GM12878 (cell line): ENCODE data around the gene RFPL2. TPM values are rescaled to one million over a fixed set of nuclear protein-coding genes. Genes with fewer than 3 reads are reported as not detected.
"Not testable (repeated sequence)": the region's sequence is repeated elsewhere in the genome, so short reads cannot be mapped to it uniquely, and the experiment has no call there.

ENCODE experiments used
- ATAC-seq: fragments of 200-7000 bp; cut with Tn5 transposase; 3 replicates; pipeline ENCODE4 v1.9.1; 2020; ENCODE audit warnings: mild to moderate bottlenecking, moderate library complexity
- BruUV-seq: library from RNA; stranded (reverse); fragments of 400-500 nt; replicated peaks from 2 replicates; lab custom pipeline; 2021; lab: Mats Ljungman, UMichigan
- CTCF ChIA-PET: fragments of 300-600 bp; sonication (Branson Sonifier 250); formaldehyde crosslinking; extraction: SDS; loops from one replicate; lab custom pipeline; 2021; ENCODE audit warnings: inconsistent platforms; lab: Yijun Ruan, JAX
- POLR2A ChIA-PET: fragments of 350-600 bp; formaldehyde crosslinking; extraction: SDS; loops from one replicate; lab custom pipeline; 2021; ENCODE audit warnings: inconsistent platforms; lab: Charles Lee
- RAD21 ChIA-PET: fragments of 300-600 bp; sonication (Branson Sonifier 250); formaldehyde crosslinking; loops from one replicate; lab custom pipeline; 2023; ENCODE audit warnings: antibody characterized with exemption; ENCODE audit not compliant: unreplicated experiment; lab: Charles Lee
- SMC1A ChIA-PET: fragments of 300-600 bp; sonication (Branson Sonifier 250); formaldehyde crosslinking; loops from one replicate; lab custom pipeline; 2023; ENCODE audit not compliant: unreplicated experiment, uncharacterized antibody; lab: Charles Lee
- DNase-seq: peaks from one replicate; pipeline ENCODE4 v3.0.0-alpha.2; 2011; ENCODE audit warnings: low read depth, low spot score
- FAIRE-seq: peaks from 3 replicates; lab custom pipeline; 2011; peaks lifted over from hg19 to GRCh38; lab: Jason Lieb, UNC
- H2AFZ ChIP-seq: 2 replicates; pipeline ENCODE4 v1.6.0; 2011; ENCODE audit warnings: low read depth, low read length, control low read depth; ENCODE audit not compliant: control insufficient read depth
- H3K27ac ChIP-seq: 2 replicates; pipeline ENCODE4 v1.5.1; 2011; ENCODE audit warnings: control low read depth; ENCODE audit not compliant: control insufficient read depth, insufficient read depth
- H3K27me3 ChIP-seq, 2 experiments: replicated peaks in 1 of 2; 2 replicates each; pipeline versions ENCODE4 v1.6.0 to v1.6.1; 2011; ENCODE audit warnings: low read length in 1 of 2; ENCODE audit not compliant: control insufficient read depth in 2 of 2, insufficient read depth in 2 of 2
- H3K36me3 ChIP-seq, 2 experiments: 2 replicates each; pipeline ENCODE4 v1.5.1; 2011; ENCODE audit warnings: low read length in 1 of 2; ENCODE audit not compliant: control insufficient read depth in 2 of 2, insufficient read depth in 2 of 2
- H3K4me1 ChIP-seq: 2 replicates; pipeline ENCODE4 v1.6.1; 2011; ENCODE audit warnings: mild to moderate bottlenecking, low read length, moderate library complexity, mixed read lengths; ENCODE audit not compliant: control insufficient read depth, insufficient read depth
- H3K4me2 ChIP-seq: 2 replicates; pipeline ENCODE4 v1.6.0; 2011; ENCODE audit warnings: control low read depth; ENCODE audit not compliant: control insufficient read depth, insufficient read depth
- H3K4me3 ChIP-seq: fragments of 200-600 bp; sonication (generic); 2 replicates; pipeline ENCODE4 v1.5.1; 2016
- H3K79me2 ChIP-seq: 2 replicates; pipeline ENCODE4 v1.6.0; 2011; ENCODE audit warnings: low read length; ENCODE audit not compliant: control insufficient read depth, insufficient read depth
- H3K9ac ChIP-seq: 2 replicates; pipeline ENCODE4 v1.8.0; 2011; ENCODE audit warnings: low read length, control low read depth, mixed read lengths; ENCODE audit not compliant: control insufficient read depth, insufficient read depth
- H3K9me3 ChIP-seq: replicated peaks from 3 replicates; pipeline ENCODE4 v1.5.1; 2011; ENCODE audit warnings: mild to moderate bottlenecking, low read length; ENCODE audit not compliant: control insufficient read depth, insufficient read depth
- H4K20me1 ChIP-seq: 2 replicates; pipeline ENCODE4 v1.6.0; 2011; ENCODE audit not compliant: control insufficient read depth, insufficient read depth
- CTCF ChIP-seq, 3 experiments: IDR thresholded peaks in 2 of 3; conservative IDR thresholded peaks in 1 of 3; 2 replicates each; pipeline ENCODE4 v1.5.1; 2011; ENCODE audit warnings: low read depth in 3 of 3, low read length in 3 of 3, mild to moderate bottlenecking in 3 of 3, control low read depth in 2 of 3, moderate library complexity in 2 of 3, inconsistent platforms in 1 of 3, mixed read lengths in 1 of 3; ENCODE audit not compliant: control insufficient read depth in 2 of 3, insufficient read depth in 1 of 3; ENCODE audit errors: extremely low read depth in 1 of 3
- IRF5 ChIP-seq: fragments of 450-650 bp; IDR thresholded peaks from 2 replicates; pipeline ENCODE4 v1.6.1; 2017; ENCODE audit warnings: borderline replicate concordance
- ZNF592 ChIP-seq: fragments of 450-650 bp; IDR thresholded peaks from 2 replicates; pipeline ENCODE4 v1.6.1; 2017; ENCODE audit warnings: mild to moderate bottlenecking, moderate library complexity
- WGBS: methylation state at CpG from one replicate; pipeline ENCODE4 v1.1.6; 2016; ENCODE audit warnings: low lambda C conversion rate; ENCODE audit not compliant: insufficient replicate concordance, insufficient coverage; ENCODE audit errors: missing lambda C conversion rate; 5-methylcytosine and 5-hydroxymethylcytosine counted together
- in situ Hi-C: fragments of 300-500 bp; cut with MboI; formaldehyde crosslinking; loops from 9 replicates; pipeline ENCODE4 v1.14.3; 2018; ENCODE audit warnings: mixed read lengths
- intact Hi-C: fragments of 100-400 bp; cut with micrococcal nuclease; formaldehyde crosslinking; loops from one replicate; pipeline ENCODE4 v1.14.2; 2022; ENCODE audit not compliant: unreplicated experiment
- polyA plus RNA-seq, 11 experiments: library from polyadenylated mRNA; depleted of rRNA in 4 of 11; unstranded in 6 of 11; stranded (reverse) in 5 of 11; fragments of >200 nt; fragmentation: Nextera tagmentation in 4 of 11; fragmentation: Illumina TruSeq in 1 of 11; extraction: Ambion mirVana in 4 of 11; extraction: Trizol in 1 of 11; gene quantifications; 1 replicate in 1 of 11; 2 replicates in 10 of 11; pipeline versions ENCODE4 v1.2.1 to v1.2.3, GENCODE V29; 2011 to 2016; ENCODE audit warnings: inconsistent platforms in 2 of 11, missing spikeins in 2 of 11, low read depth in 1 of 11
- small RNA-seq: library from RNA; depleted of rRNA; stranded (forward); fragments of <200 nt; gene quantifications from one replicate; pipeline ENCODE3, GENCODE V24; 2014
- total RNA-seq, 4 experiments: library from RNA; depleted of rRNA in 3 of 4; stranded (reverse); fragments of >200 nt in 3 of 4; fragmentation: Illumina TruSeq in 1 of 4; extraction: Trizol in 1 of 4; gene quantifications; 2 replicates each; pipeline versions ENCODE4 v1.2.1 to v1.2.3, GENCODE V29; 2013 to 2021

RFPL2 gene
- total and polyA plus RNA-seq, 10 of the 15 experiments (the other 5 are each of a cell fraction or from before 2014, with no cell fraction given) = not detected

DNA sequence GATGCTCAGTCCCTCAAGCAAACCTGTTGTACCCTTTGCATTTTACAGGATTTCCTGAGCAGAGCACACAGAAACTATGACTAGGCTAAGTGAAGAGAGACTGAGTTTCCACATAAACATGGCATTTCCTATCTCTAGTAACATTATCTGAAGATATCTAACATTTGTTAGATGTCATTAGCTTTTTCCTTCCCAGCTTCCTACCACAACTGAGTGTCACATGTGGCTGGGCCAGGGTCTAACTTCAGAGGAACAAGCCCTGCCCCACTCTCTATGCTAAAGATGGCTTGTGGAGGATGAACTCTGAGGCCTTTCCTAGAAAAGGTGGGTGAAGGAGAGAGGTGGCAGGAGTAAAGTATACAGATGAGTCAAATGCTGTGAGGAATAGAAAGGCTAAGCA, 62.3 kb downstream of the RFPL2 start (continued):
- TF ChIP-seq ZNF592 = no peak
- no peak for TF ChIP-seq IRF5

- H3K9ac ChIP-seq, H3K79me2 ChIP-seq, H3K27ac ChIP-seq, BruUV-seq, H3K4me2 ChIP-seq, H3K27me3 ChIP-seq, H3K9me3 ChIP-seq, POLR2A ChIA-PET, DNase-seq, H3K4me3 ChIP-seq, in situ Hi-C loops, intact Hi-C loops, H3K4me1 ChIP-seq, H2AFZ ChIP-seq, H3K36me3 ChIP-seq, RAD21 ChIA-PET, H4K20me1 ChIP-seq: not testable (repeated sequence)
- ChIA-PET CTCF (interaction anchor here (0.6 to 2.0 kb wide), 4 partner anchors 226 to 346 kb away, joined by 3 to 5 read pairs (median 4); no protein-coding TSS in a partner anchor), SMC1A (interaction anchor here (1.1 kb wide), 1 partner anchor 271 kb away, joined by 3 read pairs; no protein-coding TSS in a partner anchor)
- ATAC-seq = peak; percentile 88
- peak; percentile 10 to 38 (median 19); a peak in 2 of 6 replicates for TF ChIP-seq CTCF (IDR thresholded peaks at IDR 0.05 in 2 of 3, conservative IDR thresholded peaks at IDR 0.05 in 1 of 3; ENCODE audit: control insufficient read depth in 2 of 3, extremely low read depth in 1 of 3, insufficient read depth in 1 of 3, low read depth in 3 of 3, low read length in 3 of 3)
- WGBS = 32% methylated on average over 6 of the region's 6 CpGs
- peak; percentile 49 for FAIRE-seq
Measured at GRCh38 chr22:32140688-32141087, 64.2 kb downstream of the RFPL2 start.

Small RNA genes lying within 50 kb of the gene (small RNA-seq; reads per million reads assigned to genes)
- gene RF02171 = not detected

Other genes starting within 250 kb of the RFPL2 start
- not detected in 2 replicates for gene SLC5A1, start 161.8 kb downstream of the RFPL2 start, total RNA-seq (2014; rRNA removed)
- not detected in 2 replicates for gene SLC5A1, start 161.8 kb downstream of the RFPL2 start, total RNA-seq (2014; rRNA removed; fragmentation: Illumina TruSeq; extraction: Trizol)
- not detected in 2 replicates for gene SLC5A1, start 161.8 kb downstream of the RFPL2 start, total RNA-seq (2021)
- not detected in 2 replicates for gene SLC5A1, start 161.8 kb downstream of the RFPL2 start, polyA plus RNA-seq (2011; rRNA removed)
- not detected in 2 replicates for gene SLC5A1, start 161.8 kb downstream of the RFPL2 start, polyA plus RNA-seq (2014; fragmentation: Illumina TruSeq; extraction: Trizol)
- not detected for gene SLC5A1, start 161.8 kb downstream of the RFPL2 start, polyA plus RNA-seq (2014; fragmentation: Nextera tagmentation; extraction: Ambion mirVana)
- gene SLC5A1, start 161.8 kb downstream of the RFPL2 start, polyA plus RNA-seq (2014; rRNA removed) = 0.01 TPM in 1 of 2 replicates, not detected in the other
- gene SLC5A1, start 161.8 kb downstream of the RFPL2 start, polyA plus RNA-seq (2016; fragmentation: Nextera tagmentation; extraction: Ambion mirVana) = not detected
- gene C22orf42, start 45.8 kb downstream of the RFPL2 start, total RNA-seq (2014; rRNA removed) = not detected in 2 replicates
- not detected in 2 replicates for gene C22orf42, start 45.8 kb downstream of the RFPL2 start, total RNA-seq (2014; rRNA removed; fragmentation: Illumina TruSeq; extraction: Trizol)
- not detected in 2 replicates for gene C22orf42, start 45.8 kb downstream of the RFPL2 start, total RNA-seq (2021)
- gene C22orf42, start 45.8 kb downstream of the RFPL2 start, polyA plus RNA-seq (2011; rRNA removed) = not detected in 2 replicates
- gene C22orf42, start 45.8 kb downstream of the RFPL2 start, polyA plus RNA-seq (2014; fragmentation: Illumina TruSeq; extraction: Trizol) = not detected in 2 replicates
- gene C22orf42, start 45.8 kb downstream of the RFPL2 start, polyA plus RNA-seq (2014; fragmentation: Nextera tagmentation; extraction: Ambion mirVana) = not detected
- not detected in 2 replicates for gene C22orf42, start 45.8 kb downstream of the RFPL2 start, polyA plus RNA-seq (2014; rRNA removed)
- gene C22orf42, start 45.8 kb downstream of the RFPL2 start, polyA plus RNA-seq (2016; fragmentation: Nextera tagmentation; extraction: Ambion mirVana) = not detected
- not detected in 2 replicates for gene SLC5A4, start 50.3 kb upstream of the RFPL2 start, total RNA-seq (2014; rRNA removed)
- not detected in 2 replicates for gene SLC5A4, start 50.3 kb upstream of the RFPL2 start, total RNA-seq (2014; rRNA removed; fragmentation: Illumina TruSeq; extraction: Trizol)
- not detected in 2 replicates for gene SLC5A4, start 50.3 kb upstream of the RFPL2 start, total RNA-seq (2021)
- gene SLC5A4, start 50.3 kb upstream of the RFPL2 start, polyA plus RNA-seq (2011; rRNA removed) = not detected in 2 replicates
- not detected in 2 replicates for gene SLC5A4, start 50.3 kb upstream of the RFPL2 start, polyA plus RNA-seq (2014; fragmentation: Illumina TruSeq; extraction: Trizol)
- not detected for gene SLC5A4, start 50.3 kb upstream of the RFPL2 start, polyA plus RNA-seq (2014; fragmentation: Nextera tagmentation; extraction: Ambion mirVana)
- gene SLC5A4, start 50.3 kb upstream of the RFPL2 start, polyA plus RNA-seq (2014; rRNA removed) = not detected in 2 replicates
- not detected for gene SLC5A4, start 50.3 kb upstream of the RFPL2 start, polyA plus RNA-seq (2016; fragmentation: Nextera tagmentation; extraction: Ambion mirVana)
- not detected in 2 replicates for gene RFPL3, start 152.8 kb upstream of the RFPL2 start, total RNA-seq (2014; rRNA removed)
- not detected in 2 replicates for gene RFPL3, start 152.8 kb upstream of the RFPL2 start, total RNA-seq (2014; rRNA removed; fragmentation: Illumina TruSeq; extraction: Trizol)
- not detected in 2 replicates for gene RFPL3, start 152.8 kb upstream of the RFPL2 start, total RNA-seq (2021)
- gene RFPL3, start 152.8 kb upstream of the RFPL2 start, polyA plus RNA-seq (2011; rRNA removed) = not detected in 2 replicates
- not detected in 2 replicates for gene RFPL3, start 152.8 kb upstream of the RFPL2 start, polyA plus RNA-seq (2014; fragmentation: Illumina TruSeq; extraction: Trizol)
- not detected for gene RFPL3, start 152.8 kb upstream of the RFPL2 start, polyA plus RNA-seq (2014; fragmentation: Nextera tagmentation; extraction: Ambion mirVana)
- not detected in 2 replicates for gene RFPL3, start 152.8 kb upstream of the RFPL2 start, polyA plus RNA-seq (2014; rRNA removed)
- gene RFPL3, start 152.8 kb upstream of the RFPL2 start, polyA plus RNA-seq (2016; fragmentation: Nextera tagmentation; extraction: Ambion mirVana) = not detected
- 88.4 and 98.7 TPM in 2 replicates for gene RTCB, start 207.2 kb upstream of the RFPL2 start, total RNA-seq (2014; rRNA removed)
- 102 and 104 TPM in 2 replicates for gene RTCB, start 207.2 kb upstream of the RFPL2 start, total RNA-seq (2014; rRNA removed; fragmentation: Illumina TruSeq; extraction: Trizol)
- gene RTCB, start 207.2 kb upstream of the RFPL2 start, total RNA-seq (2021) = 84.4 and 89.9 TPM in 2 replicates
- gene RTCB, start 207.2 kb upstream of the RFPL2 start, polyA plus RNA-seq (2011; rRNA removed) = 192 and 197 TPM in 2 replicates
- 102 and 116 TPM in 2 replicates for gene RTCB, start 207.2 kb upstream of the RFPL2 start, polyA plus RNA-seq (2014; fragmentation: Illumina TruSeq; extraction: Trizol)
- gene RTCB, start 207.2 kb upstream of the RFPL2 start, polyA plus RNA-seq (2014; fragmentation: Nextera tagmentation; extraction: Ambion mirVana) = 100 to 1,000 TPM; 108 to 203 TPM
- 85.3 and 92.2 TPM in 2 replicates for gene RTCB, start 207.2 kb upstream of the RFPL2 start, polyA plus RNA-seq (2014; rRNA removed)
- 100 to 1,000 TPM; 142 to 145 TPM for gene RTCB, start 207.2 kb upstream of the RFPL2 start, polyA plus RNA-seq (2016; fragmentation: Nextera tagmentation; extraction: Ambion mirVana)